ENCODE results near the gene CEP164. TPM values are rescaled to one million over a fixed set of nuclear protein-coding genes. Genes with fewer than 3 reads are reported as not detected.
"Not testable (repeated sequence)": the region's sequence is repeated elsewhere in the genome, so short reads cannot be mapped to it uniquely, and the experiment has no call there.

Gene CEP164
- total RNA-seq, 1 experiment from 2014 or later: 13.3 TPM

GRCh38 chr11:117313828-117314768 is 13.6 kb upstream of the CEP164 start:
- H3K36me3 ChIP-seq (ENCODE audit: insufficient read depth, low read length): no peaks in the 10 kb centered on the region
- H3K27ac ChIP-seq (ENCODE audit: low read length): no peak overlapping the region
- H3K4me1 ChIP-seq (ENCODE audit: low read length): no peaks in the 10 kb centered on the region
- no peaks in the 10 kb centered on the region for H3K27me3 ChIP-seq (ENCODE audit: low read length)
- no peaks in the 10 kb centered on the region for H3K9me2 ChIP-seq (replicated peaks; ENCODE audit: insufficient read depth, low read length)
- no peak overlapping the region for H3K9ac ChIP-seq (ENCODE audit: low read length)
- no peak for DNase-seq
- no peak overlapping the region for H3K4me3 ChIP-seq (ENCODE audit: low read length)
- H3K9me3 ChIP-seq (ENCODE audit: low read length): no peaks in the 10 kb centered on the region
- H4K20me1 ChIP-seq (ENCODE audit: insufficient read depth, low read depth, low read length): no peaks in the 10 kb centered on the region
- H3K4me2 ChIP-seq (ENCODE audit: low read depth, low read length, poor library complexity, severe bottlenecking): no peak overlapping the region
- H3K79me2 ChIP-seq (ENCODE audit: low read length): no peaks in the 10 kb centered on the region
- H2AFZ ChIP-seq (ENCODE audit: low read length): no peak overlapping the region

- DNase-seq: no peak
- no peaks in the 10 kb centered on the region for H3K4me1 ChIP-seq (ENCODE audit: low read length)
- H3K9ac ChIP-seq (ENCODE audit: low read length): no peak overlapping the region
- H3K79me2 ChIP-seq (ENCODE audit: low read length): no peaks in the 10 kb centered on the region
- no peaks in the 10 kb centered on the region for H3K9me2 ChIP-seq (replicated peaks; ENCODE audit: insufficient read depth, low read length)
- H2AFZ ChIP-seq (ENCODE audit: low read length): no peak overlapping the region
- no peak overlapping the region for H3K4me3 ChIP-seq (ENCODE audit: low read length)
- H3K9me3 ChIP-seq (ENCODE audit: low read length): no peaks in the 10 kb centered on the region
- H4K20me1 ChIP-seq (ENCODE audit: insufficient read depth, low read depth, low read length): no peaks in the 10 kb centered on the region
- no peaks in the 10 kb centered on the region for H3K27me3 ChIP-seq (ENCODE audit: low read length)
- H3K4me2 ChIP-seq (ENCODE audit: low read depth, low read length, poor library complexity, severe bottlenecking): no peak overlapping the region
- no peak overlapping the region for H3K27ac ChIP-seq (ENCODE audit: low read length)
- no peaks in the 10 kb centered on the region for H3K36me3 ChIP-seq (ENCODE audit: insufficient read depth, low read length)
Observed at GRCh38 chr11:117314840-117315239, 12.8 kb upstream of the CEP164 start.

- H3K9ac ChIP-seq (ENCODE audit: low read length): no peak overlapping the region
Observed at GRCh38 chr11:117315285-117316196, 12.1 kb upstream of the CEP164 start.

GRCh38 chr11:117316197-117316961 is 11.3 kb upstream of the CEP164 start, which contains the start of gene BACE1:
Gene BACE1 (minus strand): TSS chr11:117316256. CDS start chr11:117315795, 461 bp downstream.
- Histone ChIP-seq H3K9me2 (replicated peaks; ENCODE audit: insufficient read depth, low read length) (no peaks in the 10 kb centered on the region), H3K4me2 (ENCODE audit: low read depth, low read length, poor library complexity, severe bottlenecking) (no peak within 1 kb of the TSS), H3K4me1 (ENCODE audit: low read length) (no peaks in the 10 kb centered on the region), H3K27me3 (ENCODE audit: low read length) (no peaks in the 10 kb centered on the region), H3K79me2 (ENCODE audit: low read length) (no peaks in the 10 kb centered on the region), H4K20me1 (ENCODE audit: insufficient read depth, low read depth, low read length) (no peaks in the 10 kb centered on the region), H3K4me3 (ENCODE audit: low read length) (no peak within 1 kb of the TSS), H3K9ac (ENCODE audit: low read length) (no peak within 1 kb of the TSS), H2AFZ (ENCODE audit: low read length) (no peak within 1 kb of the TSS), H3K27ac (ENCODE audit: low read length) (no peak within 1 kb of the TSS), H3K36me3 (ENCODE audit: insufficient read depth, low read length) (no peaks in the 10 kb centered on the region), H3K9me3 (ENCODE audit: low read length) (no peaks in the 10 kb centered on the region)
- DNase-seq: no peak

More at GRCh38 chr11:117315285-117316196, 12.1 kb upstream of the CEP164 start:
- Histone ChIP-seq H3K4me1 (ENCODE audit: low read length) (no peaks in the 10 kb centered on the region), H3K36me3 (ENCODE audit: insufficient read depth, low read length) (no peaks in the 10 kb centered on the region), H3K79me2 (ENCODE audit: low read length) (no peaks in the 10 kb centered on the region), H3K27me3 (ENCODE audit: low read length) (no peaks in the 10 kb centered on the region), H4K20me1 (ENCODE audit: insufficient read depth, low read depth, low read length) (no peaks in the 10 kb centered on the region), H3K4me2 (ENCODE audit: low read depth, low read length, poor library complexity, severe bottlenecking) (no peak overlapping the region), H3K9me2 (replicated peaks; ENCODE audit: insufficient read depth, low read length) (no peaks in the 10 kb centered on the region), H3K27ac (ENCODE audit: low read length) (no peak overlapping the region), H3K4me3 (ENCODE audit: low read length) (no peak overlapping the region), H2AFZ (ENCODE audit: low read length) (no peak overlapping the region), H3K9me3 (ENCODE audit: low read length) (no peaks in the 10 kb centered on the region)
- no peak for DNase-seq

- no peaks in the 10 kb centered on the region for H3K4me1 ChIP-seq (ENCODE audit: low read length)
- H3K4me3 ChIP-seq (ENCODE audit: low read length): no peak overlapping the region
- H3K79me2 ChIP-seq (ENCODE audit: low read length): no peaks in the 10 kb centered on the region
- DNase-seq: no peak
- H3K36me3 ChIP-seq (ENCODE audit: insufficient read depth, low read length): no peaks in the 10 kb centered on the region
- H3K27me3 ChIP-seq (ENCODE audit: low read length): no peaks in the 10 kb centered on the region
- no peaks in the 10 kb centered on the region for H4K20me1 ChIP-seq (ENCODE audit: insufficient read depth, low read depth, low read length)
- H3K4me2 ChIP-seq (ENCODE audit: low read depth, low read length, poor library complexity, severe bottlenecking): no peak overlapping the region
- no peaks in the 10 kb centered on the region for H3K9me3 ChIP-seq (ENCODE audit: low read length)
- no peak overlapping the region for H2AFZ ChIP-seq (ENCODE audit: low read length)
- no peak overlapping the region for H3K9ac ChIP-seq (ENCODE audit: low read length)
- no peaks in the 10 kb centered on the region for H3K9me2 ChIP-seq (replicated peaks; ENCODE audit: insufficient read depth, low read length)
- no peak overlapping the region for H3K27ac ChIP-seq (ENCODE audit: low read length)
Observed at GRCh38 chr11:117318738-117319137, 8.9 kb upstream of the CEP164 start.

DNA sequence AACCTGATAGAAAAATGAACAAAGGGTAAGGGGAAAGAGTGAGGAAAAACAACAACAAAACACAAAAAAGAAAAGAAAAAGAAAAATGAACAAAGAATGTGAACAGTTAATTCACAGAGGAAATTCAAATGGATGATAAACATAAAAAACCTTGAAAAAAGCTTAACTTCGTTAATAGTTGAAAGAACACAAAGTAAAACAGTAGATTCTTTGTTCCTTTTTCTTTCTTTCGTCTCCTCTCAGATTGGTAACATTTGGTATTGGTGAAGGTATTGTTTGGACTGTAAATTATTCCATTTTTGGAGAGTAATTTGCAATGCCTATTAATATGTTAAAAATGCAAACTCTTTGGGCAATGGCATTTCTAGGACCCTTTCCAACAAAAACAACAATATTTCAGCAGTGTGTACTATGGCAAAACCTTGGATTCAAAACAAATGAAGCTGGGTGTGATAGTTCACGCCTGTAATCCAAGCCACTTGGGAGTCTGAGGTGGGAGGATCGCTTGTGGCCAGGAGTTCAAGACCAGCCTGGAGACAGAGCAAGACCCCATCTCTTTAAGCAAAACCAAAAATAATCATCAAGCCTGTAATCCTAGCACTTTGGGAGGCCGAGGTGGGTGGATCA is 8.3 kb upstream of the CEP164 start:
- Histone ChIP-seq H3K4me1 (ENCODE audit: low read length) (no peaks in the 10 kb centered on the region; the same call in 1 of the 2 replicates), H3K9me3 (ENCODE audit: low read length) (no peaks in the 10 kb centered on the region), H3K4me3 (ENCODE audit: low read length) (no peak overlapping the region), H3K36me3 (ENCODE audit: insufficient read depth, low read length) (no peaks in the 10 kb centered on the region), H3K27ac (ENCODE audit: low read length) (no peak overlapping the region), H3K9ac (ENCODE audit: low read length) (no peak overlapping the region), H3K4me2 (ENCODE audit: low read depth, low read length, poor library complexity, severe bottlenecking) (no peak overlapping the region), H4K20me1 (ENCODE audit: insufficient read depth, low read depth, low read length) (no peaks in the 10 kb centered on the region), H3K27me3 (ENCODE audit: low read length) (no peaks in the 10 kb centered on the region), H2AFZ (ENCODE audit: low read length) (no peak overlapping the region), H3K9me2 (replicated peaks; ENCODE audit: insufficient read depth, low read length) (no peaks in the 10 kb centered on the region), H3K79me2 (ENCODE audit: low read length) (no peaks in the 10 kb centered on the region)
- no peak for DNase-seq

GRCh38 chr11:117327255-117327566 is 443 bp upstream of the CEP164 start:
- H3K4me2 ChIP-seq (ENCODE audit: low read depth, low read length, poor library complexity, severe bottlenecking): peak overlapping the region; percentile 72
- peaks cover 12% of the 10 kb centered on the region for H3K79me2 ChIP-seq (ENCODE audit: low read length)
- not testable (repeated sequence) for H3K27ac ChIP-seq (ENCODE audit: low read length); H4K20me1 ChIP-seq (ENCODE audit: insufficient read depth, low read depth, low read length); DNase-seq; H3K9ac ChIP-seq (ENCODE audit: low read length); H3K36me3 ChIP-seq (ENCODE audit: insufficient read depth, low read length); H2AFZ ChIP-seq (ENCODE audit: low read length); H3K27me3 ChIP-seq (ENCODE audit: low read length); H3K9me3 ChIP-seq (ENCODE audit: low read length); H3K9me2 ChIP-seq (replicated peaks; ENCODE audit: insufficient read depth, low read length)
- H3K4me3 ChIP-seq (ENCODE audit: low read length): peak overlapping the region; percentile 81
- peaks cover 12% of the 10 kb centered on the region for H3K4me1 ChIP-seq (ENCODE audit: low read length)
